CD14-positive monocyte (primary cell): ENCODE measurements around the gene TMEM135. TPM values are rescaled to one million over a fixed set of nuclear protein-coding genes. Genes with fewer than 3 reads are reported as not detected.

Source experiments
- DNase-seq, 3 donors: peaks; one replicate each; pipeline ENCODE4 v3.0.0-alpha.2; 2011 to 2022
- H2AFZ ChIP-seq: 2 replicates; pipeline ENCODE4 v1.6.0; 2012; ENCODE audit warnings: mild to moderate bottlenecking, low read depth, low read length, inconsistent platforms; ENCODE audit not compliant: insufficient read depth, poor library complexity, severe bottlenecking
- H3K27ac ChIP-seq, 2 donors: 1 replicate in 1 of 2; 2 replicates in 1 of 2; pipeline ENCODE4 v1.5.1; 2012 to 2013; ENCODE audit warnings: low read length in 2 of 2, control low read depth in 1 of 2, inconsistent platforms in 1 of 2, low read depth in 1 of 2, mild to moderate bottlenecking in 1 of 2
- H3K27me3 ChIP-seq, 2 donors: one replicate each; pipeline versions ENCODE4 v1.6.0 to v1.6.1; 2011 to 2013; ENCODE audit warnings: low read length in 2 of 2; ENCODE audit not compliant: control insufficient read depth in 2 of 2, insufficient read depth in 2 of 2
- H3K36me3 ChIP-seq, 2 donors: replicated peaks in 1 of 2; 1 replicate in 1 of 2; 2 replicates in 1 of 2; pipeline versions ENCODE4 v1.5.1 to v1.6.1; 2012 to 2013; ENCODE audit warnings: low read length in 2 of 2, control low read depth in 1 of 2, inconsistent platforms in 1 of 2, mild to moderate bottlenecking in 1 of 2; ENCODE audit not compliant: insufficient read depth in 2 of 2, control insufficient read depth in 1 of 2
- H3K4me1 ChIP-seq, 2 donors: 1 replicate in 1 of 2; 2 replicates in 1 of 2; pipeline versions ENCODE4 v1.5.1 to v1.6.1; 2012 to 2013; ENCODE audit warnings: low read length in 2 of 2, control low read depth in 1 of 2, inconsistent platforms in 1 of 2, mild to moderate bottlenecking in 1 of 2, moderate library complexity in 1 of 2; ENCODE audit not compliant: insufficient read depth in 2 of 2, control insufficient read depth in 1 of 2
- H3K4me2 ChIP-seq: replicated peaks from 2 replicates; pipeline ENCODE3; 2012; ENCODE audit warnings: low read length, moderate library complexity, mild to moderate bottlenecking; ENCODE audit not compliant: poor library complexity, severe bottlenecking; ENCODE audit errors: extremely low read depth
- H3K4me3 ChIP-seq, 3 experiments: fragments of 200-600 bp in 1 of 3; sonication (generic) in 1 of 3; replicated peaks in 1 of 3; 1 replicate in 2 of 3; 2 replicates in 1 of 3; pipeline ENCODE4 v1.5.1; 2011 to 2013; ENCODE audit warnings: low read length in 3 of 3, mild to moderate bottlenecking in 3 of 3, control low read depth in 2 of 3, low read depth in 2 of 3, inconsistent platforms in 1 of 3, moderate library complexity in 1 of 3
- H3K79me2 ChIP-seq: 2 replicates; pipeline ENCODE4 v1.6.0; 2012; ENCODE audit warnings: mild to moderate bottlenecking, control low read depth, inconsistent platforms, low read length, moderate library complexity; ENCODE audit not compliant: insufficient read depth
- H3K9ac ChIP-seq: 2 replicates; pipeline ENCODE4 v1.6.0; 2017; ENCODE audit warnings: low read length, mild to moderate bottlenecking; ENCODE audit not compliant: insufficient read depth, poor library complexity, severe bottlenecking
- H3K9me3 ChIP-seq, 2 donors: replicated peaks in 1 of 2; 1 replicate in 1 of 2; 2 replicates in 1 of 2; pipeline versions ENCODE4 v1.5.1 to v1.6.1; 2012 to 2013; ENCODE audit warnings: low read length in 2 of 2, control low read depth in 1 of 2; ENCODE audit not compliant: control insufficient read depth in 1 of 2, insufficient read depth in 1 of 2
- H4K20me1 ChIP-seq: 2 replicates; pipeline ENCODE4 v1.6.0; 2012; ENCODE audit warnings: mild to moderate bottlenecking, low read length, control low read depth, moderate library complexity; ENCODE audit not compliant: insufficient read depth
- H3K27ac Mint-ChIP-seq, 7 donors: one replicate each; pipeline ENCODE4 v1.8.0; 2020; ENCODE audit warnings: mild to moderate bottlenecking in 7 of 7, mixed read lengths in 7 of 7, moderate library complexity in 6 of 7, inconsistent platforms in 2 of 7
- H3K27me3 Mint-ChIP-seq, 3 donors: one replicate each; pipeline ENCODE4 v1.8.0; 2021 to 2022; ENCODE audit warnings: low read depth in 3 of 3, mild to moderate bottlenecking in 3 of 3, mixed read lengths in 3 of 3, moderate library complexity in 3 of 3, inconsistent platforms in 1 of 3
- H3K36me3 Mint-ChIP-seq, 2 donors: one replicate each; pipeline ENCODE4 v1.8.0; 2020; ENCODE audit warnings: mixed read lengths in 2 of 2, inconsistent platforms in 1 of 2, mild to moderate bottlenecking in 1 of 2
- H3K4me1 Mint-ChIP-seq: one replicate; pipeline ENCODE4 v1.8.0; 2020; ENCODE audit warnings: mild to moderate bottlenecking, mixed read lengths
- H3K4me3 Mint-ChIP-seq, 2 donors: one replicate each; pipeline ENCODE4 v1.8.0; 2020; ENCODE audit warnings: mild to moderate bottlenecking in 2 of 2, mixed read lengths in 2 of 2, moderate library complexity in 1 of 2
- H3K9me3 Mint-ChIP-seq, 7 donors: one replicate each; pipeline ENCODE4 v1.8.0; 2020 to 2022; ENCODE audit warnings: mixed read lengths in 7 of 7, mild to moderate bottlenecking in 6 of 7, moderate library complexity in 6 of 7, inconsistent platforms in 2 of 7
- WGBS: methylation state at CpG from one replicate; pipeline ENCODE4 v1.1.5; 2013; ENCODE audit warnings: missing lambda C conversion rate; ENCODE audit not compliant: insufficient coverage; 5-methylcytosine and 5-hydroxymethylcytosine counted together
- intact Hi-C, 2 donors: fragments of 100-400 bp; cut with micrococcal nuclease; formaldehyde crosslinking; loops; one replicate each; pipeline versions ENCODE4 v1.15.0 to v1.15.1; 2023
- polyA plus RNA-seq, 3 donors: library from polyadenylated mRNA; depleted of rRNA in 1 of 3; unstranded in 2 of 3; stranded (reverse) in 1 of 3; fragments of 300-500 nt in 2 of 3; fragments of >200 nt in 1 of 3; fragmentation: Illumina TruSeq in 2 of 3; gene quantifications; 1 replicate in 2 of 3; 2 replicates in 1 of 3; pipeline ENCODE4 v1.2.3, GENCODE V29; 2012 to 2021
- TF ChIP-seq, protein P1 (sequence below): fragments of 200-600 bp; IDR thresholded peaks from one replicate; pipeline ENCODE4 v1.8.0; 2022; ENCODE audit warnings: antibody characterized with exemption, mild to moderate bottlenecking

Gene TMEM135
- polyA plus RNA-seq, 3 donors, result 2.7 to 8.4 (median 5.9) TPM

DNA sequence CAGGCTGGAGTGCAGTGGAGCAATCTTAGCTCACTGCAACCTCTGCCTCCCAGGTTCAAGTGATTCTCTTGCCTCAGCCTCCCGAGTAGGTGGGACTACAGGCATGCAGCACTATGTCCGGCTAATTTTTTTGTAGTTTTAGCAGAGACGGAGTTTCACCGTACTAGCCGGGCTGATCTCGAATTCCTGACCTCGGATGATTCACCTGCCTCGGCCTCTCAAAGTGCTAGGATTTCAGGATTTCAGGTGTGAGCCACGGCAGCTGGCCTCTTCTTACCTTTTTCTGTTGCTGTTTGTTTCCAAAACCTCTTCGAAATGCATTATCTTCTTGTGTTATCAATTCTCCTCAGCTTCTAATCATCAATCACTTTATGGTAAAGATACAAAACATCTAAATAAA, 22.1 kb upstream of the TMEM135 start:
- Histone ChIP-seq H3K9me3 (no peaks in the 10 kb centered on the region), H2AFZ (no peak overlapping the region), H4K20me1 (no peaks in the 10 kb centered on the region), H3K79me2 (no peaks in the 10 kb centered on the region), H3K4me2 (no peak overlapping the region), H3K27me3 (no peaks in the 10 kb centered on the region), H3K4me1 (no peaks in the 10 kb centered on the region), H3K9ac (no peak overlapping the region), H3K36me3 (no peaks in the 10 kb centered on the region), H3K27ac (no peak overlapping the region), H3K4me3 (no peak overlapping the region)
- intact Hi-C loops, result no loop called here
- H3K4me1 Mint-ChIP-seq, result no peaks in the 10 kb centered on the region
- 98% methylated on average over 9 of the region's 10 CpGs for WGBS
- TF ChIP-seq, protein P1, sequence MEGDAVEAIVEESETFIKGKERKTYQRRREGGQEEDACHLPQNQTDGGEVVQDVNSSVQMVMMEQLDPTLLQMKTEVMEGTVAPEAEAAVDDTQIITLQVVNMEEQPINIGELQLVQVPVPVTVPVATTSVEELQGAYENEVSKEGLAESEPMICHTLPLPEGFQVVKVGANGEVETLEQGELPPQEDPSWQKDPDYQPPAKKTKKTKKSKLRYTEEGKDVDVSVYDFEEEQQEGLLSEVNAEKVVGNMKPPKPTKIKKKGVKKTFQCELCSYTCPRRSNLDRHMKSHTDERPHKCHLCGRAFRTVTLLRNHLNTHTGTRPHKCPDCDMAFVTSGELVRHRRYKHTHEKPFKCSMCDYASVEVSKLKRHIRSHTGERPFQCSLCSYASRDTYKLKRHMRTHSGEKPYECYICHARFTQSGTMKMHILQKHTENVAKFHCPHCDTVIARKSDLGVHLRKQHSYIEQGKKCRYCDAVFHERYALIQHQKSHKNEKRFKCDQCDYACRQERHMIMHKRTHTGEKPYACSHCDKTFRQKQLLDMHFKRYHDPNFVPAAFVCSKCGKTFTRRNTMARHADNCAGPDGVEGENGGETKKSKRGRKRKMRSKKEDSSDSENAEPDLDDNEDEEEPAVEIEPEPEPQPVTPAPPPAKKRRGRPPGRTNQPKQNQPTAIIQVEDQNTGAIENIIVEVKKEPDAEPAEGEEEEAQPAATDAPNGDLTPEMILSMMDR, result no peak
- H3K27me3 Mint-ChIP-seq, result peaks cover 0 to 1% (median 0%) of the 10 kb centered on the region in 3 donors
- H3K27ac Mint-ChIP-seq, result no peak overlapping the region
- DNase-seq, result no peak
- no peaks in the 10 kb centered on the region for H3K36me3 Mint-ChIP-seq
- H3K4me3 Mint-ChIP-seq, result no peak overlapping the region
- H3K9me3 Mint-ChIP-seq, result peaks cover 0 to 1% (median 0%) of the 10 kb centered on the region in 7 donors

DNA sequence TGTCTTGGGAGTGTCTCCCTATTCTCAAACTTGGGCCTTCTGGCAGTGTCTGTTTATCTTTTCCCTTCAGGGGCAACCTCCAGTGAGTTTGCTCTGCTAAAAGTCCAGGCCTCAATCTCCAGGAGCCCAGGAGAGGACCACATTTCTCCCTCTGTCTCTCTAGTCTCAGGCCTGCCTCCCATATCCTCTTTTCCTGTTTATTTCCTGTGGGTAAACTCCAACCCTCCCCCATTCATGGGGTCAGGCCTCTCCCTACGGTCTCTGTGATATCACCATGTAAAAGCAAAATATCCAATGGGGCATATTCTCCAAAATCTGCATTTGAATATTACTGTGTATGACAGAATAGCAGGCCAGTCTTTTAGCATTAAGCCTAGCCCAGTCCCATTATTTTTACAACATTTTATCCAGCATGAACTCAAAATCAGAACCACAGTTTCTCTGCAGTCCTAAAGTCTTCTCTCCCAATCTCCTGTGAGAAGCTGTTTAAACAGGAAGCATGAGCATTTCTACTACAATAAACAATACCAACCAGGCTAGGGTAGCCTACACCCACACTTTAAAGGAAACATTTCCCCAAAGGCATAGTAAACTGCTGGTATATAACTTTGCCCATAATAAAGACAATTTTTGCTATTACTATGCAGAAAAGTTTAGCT, 18.0 kb upstream of the TMEM135 start:
- H3K4me1 Mint-ChIP-seq, result no peaks in the 10 kb centered on the region
- no CpG with 5 or more reads among the region's 1 CpG for WGBS
- Histone ChIP-seq H3K27me3 (no peaks in the 10 kb centered on the region), H3K4me2 (no peak overlapping the region), H3K36me3 (no peaks in the 10 kb centered on the region), H3K79me2 (no peaks in the 10 kb centered on the region), H3K4me1 (no peaks in the 10 kb centered on the region), H3K4me3 (no peak overlapping the region), H4K20me1 (no peaks in the 10 kb centered on the region), H2AFZ (no peak overlapping the region), H3K9me3 (no peaks in the 10 kb centered on the region), H3K9ac (no peak overlapping the region), H3K27ac (no peak overlapping the region)
- no peak overlapping the region for H3K4me3 Mint-ChIP-seq
- no peak overlapping the region for H3K27ac Mint-ChIP-seq
- intact Hi-C loops, result no loop called here
- peaks cover 0 to 2% (median 0%) of the 10 kb centered on the region in 3 donors for H3K27me3 Mint-ChIP-seq
- TF ChIP-seq, protein P1, result no peak
- peaks cover 0 to 2% (median 0%) of the 10 kb centered on the region in 7 donors for H3K9me3 Mint-ChIP-seq
- no peaks in the 10 kb centered on the region for H3K36me3 Mint-ChIP-seq
- no peak for DNase-seq
